Stimulated activated CD4-positive, alpha-beta T cell treated with anti-CD3 and anti-CD28 coated beads, Interleukin-12 subunit alpha, Interleukin-12 subunit beta, amount 100 ng/mL, for 24 hours (primary cell): ENCODE measurements around the gene MTMR2.

Experiments
- DNase-seq, 2 experiments: peaks; one replicate each; pipeline ENCODE4 v3.0.0-alpha.2; 2020; ENCODE audit warnings: low read depth in 2 of 2

MTMR2 gene

DNA sequence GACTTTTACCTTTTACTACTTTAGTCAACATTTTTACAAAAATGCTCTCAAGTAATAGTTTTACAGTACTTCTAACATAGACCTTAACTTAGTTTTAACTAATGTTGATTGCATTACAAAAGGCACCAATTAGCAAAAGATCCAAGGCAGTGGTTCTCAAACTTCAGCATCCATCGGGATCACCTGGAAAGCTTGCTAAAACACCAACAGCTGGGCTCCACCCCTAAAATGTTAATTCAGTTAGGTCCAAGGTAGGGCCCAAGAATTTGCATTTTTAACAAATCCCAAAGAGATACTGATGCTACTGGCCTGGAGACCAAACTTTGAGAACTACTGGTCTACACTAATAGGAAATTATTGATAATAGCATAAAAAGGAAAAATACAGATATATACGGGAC, 5.9 kb downstream of the MTMR2 start:
- no peak for DNase-seq

GRCh38 chr11:95917193-95918036, 6.5 kb downstream of the MTMR2 start:
- no peak for DNase-seq

DNA sequence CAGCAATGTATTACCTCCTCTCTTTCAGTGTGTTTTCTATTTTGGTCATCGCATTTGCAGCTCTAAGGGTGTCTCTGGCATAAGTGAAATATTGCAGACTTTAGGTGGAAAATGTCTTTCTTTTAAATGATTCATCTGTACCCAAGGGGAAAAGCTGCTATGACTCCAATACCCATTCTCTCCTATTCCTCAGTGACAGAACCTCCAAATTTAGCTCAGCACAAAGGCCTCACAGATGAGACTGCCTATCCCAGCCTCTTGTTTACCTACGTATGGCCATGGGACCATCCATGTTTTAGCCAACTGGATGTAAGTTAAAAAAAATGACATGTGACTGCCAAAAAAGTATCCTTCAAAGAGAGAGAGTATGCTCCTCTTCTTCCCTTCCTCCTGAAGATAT, 7.9 kb downstream of the MTMR2 start:
- DNase-seq, result no peak

GRCh38 chr11:95915051-95915450, 8.9 kb downstream of the MTMR2 start:
- no peak for DNase-seq

GRCh38 chr11:95913830-95914615, 9.9 kb downstream of the MTMR2 start:
- DNase-seq, result no peak

DNA sequence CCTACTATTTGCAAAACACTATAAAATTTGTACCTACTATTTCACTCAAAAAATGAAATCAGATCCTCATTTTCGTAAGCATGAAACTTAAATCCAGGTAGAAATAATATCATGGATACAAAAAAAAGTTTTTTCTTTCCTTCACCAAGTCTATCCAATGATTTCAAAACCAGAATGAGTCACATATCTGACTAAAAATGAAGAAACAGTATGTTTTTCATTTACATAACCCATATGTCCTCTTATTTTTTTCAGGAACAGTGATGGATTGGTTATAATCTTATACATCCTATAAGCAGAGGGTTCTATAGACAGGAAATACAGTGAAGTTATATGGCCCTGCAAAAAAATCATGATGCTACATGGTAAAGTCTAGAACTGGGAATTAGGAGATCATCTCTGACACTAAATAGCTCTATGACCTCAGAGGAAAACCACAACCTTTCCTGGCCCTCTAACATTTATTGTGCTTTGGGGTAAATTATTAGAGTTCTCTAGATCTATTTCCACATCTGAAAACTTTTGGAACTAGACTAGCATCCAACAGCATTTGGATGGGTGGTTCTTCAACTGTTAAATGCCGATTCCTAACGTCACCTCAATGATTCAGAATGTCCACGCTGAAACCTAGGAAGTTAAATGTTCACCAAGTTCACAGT, 10.9 kb downstream of the MTMR2 start:
- no peak for DNase-seq

GRCh38 chr11:95911369-95911759, 12.5 kb downstream of the MTMR2 start:
- DNase-seq, result no peak

DNA sequence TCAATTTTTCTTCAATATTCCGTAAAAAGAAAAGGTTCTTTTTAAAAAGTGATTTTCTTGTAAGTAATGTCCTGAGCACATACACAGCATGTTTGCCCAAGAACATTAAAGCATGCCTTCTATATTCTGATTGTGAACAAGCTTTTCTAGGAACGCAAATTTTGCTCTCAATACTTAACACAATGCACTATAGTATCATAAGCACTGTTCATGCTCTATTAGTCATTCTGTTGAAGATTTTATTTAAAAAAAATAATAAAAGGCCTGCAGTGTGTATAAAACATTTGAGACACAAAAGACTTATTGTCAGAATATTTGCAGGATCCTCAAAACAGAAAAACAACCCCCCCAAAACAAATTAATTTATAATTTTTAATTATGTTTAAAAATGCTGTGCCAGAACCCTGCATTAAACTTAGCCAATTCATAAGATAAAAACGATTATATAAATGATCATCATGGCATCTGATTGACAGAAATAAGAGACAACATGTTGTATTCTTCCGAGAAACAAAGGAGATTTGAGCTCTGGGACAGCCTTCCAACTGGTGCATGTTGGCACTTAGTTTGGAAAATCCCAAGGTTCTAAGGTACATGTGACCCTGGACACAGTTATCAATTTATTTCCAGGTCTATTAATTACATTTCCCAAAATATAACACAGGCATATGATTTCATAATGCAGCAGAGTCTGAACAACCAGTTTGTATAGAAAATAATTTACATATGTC, 13.1 kb downstream of the MTMR2 start:
- DNase-seq, result no peak

- DNase-seq, result no peak
These were observed 15.1 kb downstream of the MTMR2 start for GRCh38 chr11:95908826-95909225.

- no peak for DNase-seq
These were observed 16.4 kb downstream of the MTMR2 start for GRCh38 chr11:95907476-95907875.

DNA sequence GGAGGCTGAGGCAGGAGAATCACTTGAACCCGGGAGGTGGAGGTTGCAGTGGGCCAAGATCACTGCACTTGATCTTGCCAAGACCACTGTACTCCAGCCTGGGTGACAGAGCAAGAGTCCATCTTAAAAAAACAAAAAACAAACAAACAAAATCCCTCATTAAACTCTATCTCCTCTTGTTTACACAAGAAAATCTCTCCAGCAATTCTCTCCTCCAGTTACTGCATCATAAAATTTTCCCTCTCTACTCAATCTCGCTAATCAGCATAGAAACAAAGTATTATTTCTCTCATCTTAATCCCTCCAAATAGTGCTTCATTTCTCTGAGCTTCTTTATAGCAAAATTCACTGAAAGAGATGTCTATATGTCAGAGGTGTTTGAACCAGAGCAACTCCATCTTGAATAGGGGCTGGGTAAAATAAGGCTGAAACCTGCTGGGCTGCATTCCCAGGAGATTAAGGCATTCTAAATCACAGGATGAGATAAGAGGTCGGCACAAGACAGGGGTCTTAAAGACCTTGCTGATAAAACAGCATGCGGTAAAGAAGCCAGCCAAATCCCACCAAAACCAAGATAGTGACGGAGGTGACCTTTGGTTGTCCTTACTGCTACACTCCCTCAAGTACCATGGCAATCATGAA, 19.8 kb downstream of the MTMR2 start:
- DNase-seq, result no peak

DNA sequence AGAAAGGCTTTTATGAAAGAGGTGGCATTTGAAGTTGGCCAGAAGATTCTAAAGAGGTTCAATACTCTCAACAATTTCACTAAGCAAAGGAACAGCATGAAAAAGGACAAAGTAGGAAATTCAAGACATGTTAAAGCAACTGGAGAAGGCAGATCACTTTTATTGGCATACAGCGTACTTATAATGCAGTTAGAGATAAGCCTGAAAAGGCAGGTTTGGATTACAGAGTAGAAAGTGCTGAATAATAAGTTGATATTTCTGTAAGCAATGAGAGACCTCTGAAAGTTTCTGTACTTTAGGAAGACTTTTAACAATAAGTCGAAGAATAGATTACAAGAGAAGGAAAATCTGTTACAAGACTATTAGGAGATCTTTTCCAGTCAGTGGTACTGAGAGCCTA, 25.1 kb downstream of the MTMR2 start:
- DNase-seq, result no peak

DNA sequence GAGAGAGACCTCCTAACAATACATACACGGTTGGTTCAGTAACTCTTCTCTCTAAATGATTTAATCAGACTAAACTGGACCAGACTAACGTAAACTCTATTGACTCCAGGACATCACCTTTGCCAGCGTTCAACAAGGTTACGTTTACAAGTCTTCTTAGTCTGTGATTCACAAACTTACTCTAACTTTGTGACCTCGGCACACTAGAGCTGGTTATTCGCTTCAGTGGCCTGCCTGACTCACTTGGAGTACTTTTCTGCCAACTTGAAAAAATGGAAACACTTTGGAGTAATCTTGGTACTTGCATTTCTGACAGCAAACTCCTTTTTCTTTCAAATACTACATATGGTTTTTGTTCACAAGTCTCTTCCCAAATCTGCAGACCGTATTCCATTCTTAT, 26.2 kb downstream of the MTMR2 start:
- no peak for DNase-seq

DNA sequence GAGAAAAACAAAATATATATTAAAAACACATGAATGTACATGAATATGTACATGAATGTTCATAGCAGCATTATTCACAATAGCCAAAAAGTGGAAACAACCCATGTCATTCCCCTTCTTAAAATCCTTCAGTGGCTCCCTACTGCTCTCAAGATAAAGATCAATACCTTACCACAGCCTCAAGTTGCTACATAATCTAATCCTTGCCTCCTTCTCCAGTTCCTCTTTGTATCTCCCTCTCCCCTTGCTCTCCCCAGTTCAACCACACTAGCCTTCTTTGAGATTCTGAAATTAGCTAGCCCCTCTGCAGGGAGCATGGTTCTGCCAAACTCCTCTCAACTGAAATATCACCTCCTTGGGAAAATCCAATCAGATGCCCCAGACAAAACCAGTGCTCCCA, 28.1 kb downstream of the MTMR2 start:
- DNase-seq, result no peak

GRCh38 chr11:95892892-95893570, 30.9 kb downstream of the MTMR2 start:
- DNase-seq, result no peak

- no peak for DNase-seq
These were observed 31.4 kb downstream of the MTMR2 start for GRCh38 chr11:95892492-95892891.

- DNase-seq, result no peak
These were observed 32.3 kb downstream of the MTMR2 start for GRCh38 chr11:95891423-95892170.

DNA sequence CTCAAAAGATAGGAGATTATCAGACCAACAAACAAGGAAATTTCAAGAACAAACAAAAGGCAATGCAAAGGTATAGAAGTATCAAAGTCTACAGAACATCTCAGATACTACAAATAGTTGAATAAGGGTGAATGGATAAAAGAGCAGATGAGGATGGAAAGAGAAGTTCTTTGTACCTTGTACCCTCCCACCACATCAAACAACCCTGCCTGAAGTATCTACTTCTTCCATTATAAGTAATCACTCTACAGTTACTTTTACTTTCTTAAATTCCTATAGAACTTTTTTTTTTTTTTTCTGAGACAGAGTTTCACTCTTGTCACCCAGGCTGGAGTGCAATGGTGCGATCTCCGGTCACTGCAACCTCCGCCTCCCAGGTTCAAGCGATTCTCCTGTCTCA, 35.1 kb downstream of the MTMR2 start:
- no peak for DNase-seq

DNA sequence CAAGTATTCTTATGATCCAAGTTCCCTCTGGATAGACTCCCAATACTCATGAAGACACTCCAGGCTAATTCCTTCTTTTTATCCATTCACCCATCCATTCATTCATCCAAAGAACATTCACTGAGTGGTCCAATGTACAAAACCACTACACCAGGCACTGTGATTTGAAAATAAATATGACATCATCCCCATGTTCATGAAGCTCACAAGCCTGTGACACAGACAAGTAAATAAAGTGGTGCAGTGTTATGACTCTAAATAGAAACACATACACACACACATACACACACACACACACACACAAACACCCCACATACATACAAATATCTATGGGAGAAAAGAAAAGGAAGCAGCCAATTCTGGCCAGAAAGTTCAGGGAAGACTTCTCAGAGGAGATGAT, 35.5 kb downstream of the MTMR2 start:
- DNase-seq, result no peak

- DNase-seq, result no peak
These were observed 37.4 kb downstream of the MTMR2 start for GRCh38 chr11:95886462-95886861.
